Lower lobe of right lung (tissue), 2 donors: Measurements from ENCODE around the gene ANKRD26. TPM values are rescaled to one million over a fixed set of nuclear protein-coding genes. Genes with fewer than 3 reads are reported as not detected.
A peak's percentile ranks its signal among the peaks of the same experiment; 100 is the strongest.

Experiments used
- ATAC-seq, 2 donors: fragments of 200-7000 bp; cut with Tn5 transposase; one replicate each; pipeline ENCODE4 v1.9.1; 2020 to 2022; ENCODE audit warnings: mild to moderate bottlenecking in 2 of 2, moderate library complexity in 2 of 2
- DNase-seq: peaks from one replicate; pipeline ENCODE4 v3.0.0-alpha.2; 2020
- H3K27ac ChIP-seq: fragments of 200-600 bp; one replicate; pipeline ENCODE4 v1.8.0; 2022
- H3K27me3 ChIP-seq: fragments of 200-600 bp; one replicate; pipeline ENCODE4 v1.8.0; 2022; ENCODE audit warnings: low read depth
- H3K36me3 ChIP-seq: fragments of 200-600 bp; one replicate; pipeline ENCODE4 v1.8.0; 2022; ENCODE audit warnings: mild to moderate bottlenecking
- H3K4me1 ChIP-seq: fragments of 200-600 bp; one replicate; pipeline ENCODE4 v1.8.0; 2022
- H3K4me3 ChIP-seq: fragments of 200-600 bp; one replicate; pipeline ENCODE4 v1.8.0; 2022; ENCODE audit warnings: mild to moderate bottlenecking
- H3K9me3 ChIP-seq: fragments of 200-600 bp; one replicate; pipeline ENCODE4 v1.8.0; 2022
- CTCF ChIP-seq: fragments of 200-600 bp; IDR thresholded peaks from one replicate; pipeline ENCODE4 v1.8.0; 2022; ENCODE audit warnings: antibody characterized with exemption, mild to moderate bottlenecking
- intact Hi-C: fragments of 100-400 bp; cut with DNase I; formaldehyde crosslinking; loops from one replicate; pipeline ENCODE4 v1.11.0; 2022
- total RNA-seq: library from RNA; stranded (reverse); fragmentation: NEBNext Ultra II Directional; extraction: Animal tissue kit (Norgen Biotek cat#: 25700); gene quantifications from one replicate; pipeline ENCODE4 v1.2.1, GENCODE V29; 2021
- donor health status: DM: no; HTN: yes; CAD: no; lungs with severe emphysema.

ANKRD26 gene
- total RNA-seq, 1 donor from 2014 or later: 7.5 TPM

GRCh38 chr10:26969145-26969926 lies 131.0 kb downstream of the ANKRD26 start:
- TF ChIP-seq CTCF: no peak
- ATAC-seq (no peak), DNase-seq (no peak)
- intact Hi-C loops: no loop called here
- Histone ChIP-seq H3K27me3 (no peaks in the 10 kb centered on the region), H3K4me1 (no peaks in the 10 kb centered on the region), H3K27ac (no peak overlapping the region), H3K36me3 (no peaks in the 10 kb centered on the region), H3K9me3 (no peaks in the 10 kb centered on the region), H3K4me3 (no peak overlapping the region)

- no peaks in the 10 kb centered on the region for H3K9me3 ChIP-seq
- no peak overlapping the region for H3K4me3 ChIP-seq
- no peaks in the 10 kb centered on the region for H3K36me3 ChIP-seq
- H3K27ac ChIP-seq: no peak overlapping the region
- intact Hi-C loops: no loop called here
- no peaks in the 10 kb centered on the region for H3K27me3 ChIP-seq
- TF ChIP-seq CTCF: no peak
- H3K4me1 ChIP-seq: no peaks in the 10 kb centered on the region
- DNase-seq (no peak), ATAC-seq (no peak)
These were observed 137.5 kb downstream of the ANKRD26 start for GRCh38 chr10:26962835-26963234.

- no peaks in the 10 kb centered on the region for H3K27me3 ChIP-seq
- no peak overlapping the region for H3K27ac ChIP-seq
- H3K4me3 ChIP-seq: no peak overlapping the region
- H3K36me3 ChIP-seq: no peaks in the 10 kb centered on the region
- no peaks in the 10 kb centered on the region for H3K9me3 ChIP-seq
- no peak for ATAC-seq
- DNase-seq: peak; percentile 32
- intact Hi-C loops: no loop called here
- H3K4me1 ChIP-seq: no peaks in the 10 kb centered on the region
- no peak for TF ChIP-seq CTCF
These were observed 140.0 kb downstream of the ANKRD26 start for GRCh38 chr10:26960308-26960707.

GRCh38 chr10:26959841-26960240 lies 140.5 kb downstream of the ANKRD26 start:
- DNase-seq: no peak
- ATAC-seq: no peak

More at GRCh38 chr10:26959841-26960240, 140.5 kb downstream of the ANKRD26 start:
- Histone ChIP-seq H3K9me3 (no peaks in the 10 kb centered on the region), H3K36me3 (no peaks in the 10 kb centered on the region), H3K4me3 (no peak overlapping the region), H3K27ac (no peak overlapping the region), H3K4me1 (no peaks in the 10 kb centered on the region), H3K27me3 (no peaks in the 10 kb centered on the region)
- TF ChIP-seq CTCF: no peak
- intact Hi-C loops: no loop called here

Other genes starting within 250 kb of the ANKRD26 start
- gene ABI1, start 239.5 kb downstream of the ANKRD26 start, total RNA-seq: 65.1 TPM
- 78.7 TPM for gene YME1L1, start 53.9 kb upstream of the ANKRD26 start, total RNA-seq
- gene MASTL, start 54.9 kb upstream of the ANKRD26 start, total RNA-seq: 7.8 TPM
- gene ACBD5, start 140.3 kb upstream of the ANKRD26 start, total RNA-seq: 27.9 TPM